HCT116 (cell line): ENCODE data around the gene KLK12.

Source experiments
- EZH2 ChIP-seq: fragments of 200-600 bp; sonication (generic); IDR thresholded peaks from 2 replicates; pipeline ENCODE4 v1.6.1; 2017; ENCODE audit warnings: antibody characterized with exemption, mixed run types
- POLR2A ChIP-seq: IDR thresholded peaks from 2 replicates; pipeline ENCODE4 v1.7.0; 2011; ENCODE audit warnings: borderline replicate concordance; ENCODE audit not compliant: insufficient read depth, insufficient read length; ENCODE audit errors: extremely low read depth
- POLR2AphosphoS5 ChIP-seq: IDR thresholded peaks from 2 replicates; pipeline ENCODE4 v1.6.1; 2011; ENCODE audit warnings: mild to moderate bottlenecking, low read depth, low read length, moderate library complexity
- YY1 ChIP-seq: IDR thresholded peaks from 2 replicates; pipeline ENCODE4 v1.6.1; 2011; ENCODE audit warnings: low read length, low read depth, moderate library complexity, mild to moderate bottlenecking; ENCODE audit not compliant: insufficient replicate concordance; ENCODE audit errors: extremely low read depth
- TF ChIP-seq, protein P1 (sequence below), 3 experiments: fragments of 200-600 bp in 1 of 3; sonication (generic) in 1 of 3; IDR thresholded peaks in 2 of 3; conservative IDR thresholded peaks in 1 of 3; 2 replicates each; pipeline ENCODE4 v1.5.1; 2012 to 2017; ENCODE audit warnings: low read depth in 2 of 3, low read length in 2 of 3, antibody characterized with exemption in 1 of 3, borderline replicate concordance in 1 of 3, control low read depth in 1 of 3, mild to moderate bottlenecking in 1 of 3, mixed read lengths in 1 of 3, mixed run types in 1 of 3, moderate library complexity in 1 of 3; ENCODE audit not compliant: insufficient read depth in 1 of 3
- TF ChIP-seq, protein P2 (sequence below): IDR thresholded peaks from 2 replicates; pipeline ENCODE4 v1.6.1; 2011; ENCODE audit warnings: mild to moderate bottlenecking, low read length, moderate library complexity; ENCODE audit not compliant: insufficient replicate concordance; ENCODE audit errors: extremely low read depth
- TF ChIP-seq, protein P3 (sequence below): IDR thresholded peaks from 2 replicates; pipeline ENCODE4 v1.6.1; 2012

DNA sequence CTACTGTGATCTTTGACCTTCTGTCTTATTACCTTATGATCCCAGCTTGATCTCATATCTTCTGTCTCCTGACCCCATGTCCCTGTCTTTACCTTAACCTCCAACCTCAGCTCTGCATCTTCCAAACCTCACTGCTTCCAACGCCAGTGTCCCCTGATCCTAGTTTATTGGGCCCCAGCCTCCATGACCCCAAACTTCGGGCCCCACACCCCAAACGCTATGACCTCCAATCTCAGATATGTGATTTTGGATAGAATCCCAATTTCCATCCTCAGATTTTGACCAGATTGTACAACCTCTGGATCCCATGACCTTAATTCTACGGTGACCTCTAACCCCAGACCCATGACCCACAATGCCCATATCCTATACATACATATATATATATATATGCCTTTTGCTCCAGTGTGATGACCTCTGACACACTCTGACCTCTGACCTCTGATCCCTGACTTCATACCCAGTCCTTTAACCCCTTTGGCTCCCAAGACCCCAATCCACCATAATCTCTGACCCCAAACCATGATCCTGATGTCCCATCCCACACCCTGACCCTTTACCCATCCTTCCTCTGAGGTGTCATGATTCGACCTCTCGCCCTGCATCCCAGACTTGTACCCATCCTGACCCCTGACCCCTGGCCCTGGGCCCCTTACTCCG is 3.5 kb downstream of the KLK12 start:
- TF ChIP-seq, protein P1, sequence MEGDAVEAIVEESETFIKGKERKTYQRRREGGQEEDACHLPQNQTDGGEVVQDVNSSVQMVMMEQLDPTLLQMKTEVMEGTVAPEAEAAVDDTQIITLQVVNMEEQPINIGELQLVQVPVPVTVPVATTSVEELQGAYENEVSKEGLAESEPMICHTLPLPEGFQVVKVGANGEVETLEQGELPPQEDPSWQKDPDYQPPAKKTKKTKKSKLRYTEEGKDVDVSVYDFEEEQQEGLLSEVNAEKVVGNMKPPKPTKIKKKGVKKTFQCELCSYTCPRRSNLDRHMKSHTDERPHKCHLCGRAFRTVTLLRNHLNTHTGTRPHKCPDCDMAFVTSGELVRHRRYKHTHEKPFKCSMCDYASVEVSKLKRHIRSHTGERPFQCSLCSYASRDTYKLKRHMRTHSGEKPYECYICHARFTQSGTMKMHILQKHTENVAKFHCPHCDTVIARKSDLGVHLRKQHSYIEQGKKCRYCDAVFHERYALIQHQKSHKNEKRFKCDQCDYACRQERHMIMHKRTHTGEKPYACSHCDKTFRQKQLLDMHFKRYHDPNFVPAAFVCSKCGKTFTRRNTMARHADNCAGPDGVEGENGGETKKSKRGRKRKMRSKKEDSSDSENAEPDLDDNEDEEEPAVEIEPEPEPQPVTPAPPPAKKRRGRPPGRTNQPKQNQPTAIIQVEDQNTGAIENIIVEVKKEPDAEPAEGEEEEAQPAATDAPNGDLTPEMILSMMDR (IDR thresholded peaks at IDR 0.05 in 2 of 3, conservative IDR thresholded peaks at IDR 0.05 in 1 of 3; ENCODE audit: borderline replicate concordance in 1 of 3, insufficient read depth in 1 of 3, low read depth in 2 of 3, low read length in 2 of 3), result no peak
- TF ChIP-seq POLR2A (no peak), EZH2 (no peak), YY1 (no peak), POLR2AphosphoS5 (no peak)
- TF ChIP-seq, protein P2, sequence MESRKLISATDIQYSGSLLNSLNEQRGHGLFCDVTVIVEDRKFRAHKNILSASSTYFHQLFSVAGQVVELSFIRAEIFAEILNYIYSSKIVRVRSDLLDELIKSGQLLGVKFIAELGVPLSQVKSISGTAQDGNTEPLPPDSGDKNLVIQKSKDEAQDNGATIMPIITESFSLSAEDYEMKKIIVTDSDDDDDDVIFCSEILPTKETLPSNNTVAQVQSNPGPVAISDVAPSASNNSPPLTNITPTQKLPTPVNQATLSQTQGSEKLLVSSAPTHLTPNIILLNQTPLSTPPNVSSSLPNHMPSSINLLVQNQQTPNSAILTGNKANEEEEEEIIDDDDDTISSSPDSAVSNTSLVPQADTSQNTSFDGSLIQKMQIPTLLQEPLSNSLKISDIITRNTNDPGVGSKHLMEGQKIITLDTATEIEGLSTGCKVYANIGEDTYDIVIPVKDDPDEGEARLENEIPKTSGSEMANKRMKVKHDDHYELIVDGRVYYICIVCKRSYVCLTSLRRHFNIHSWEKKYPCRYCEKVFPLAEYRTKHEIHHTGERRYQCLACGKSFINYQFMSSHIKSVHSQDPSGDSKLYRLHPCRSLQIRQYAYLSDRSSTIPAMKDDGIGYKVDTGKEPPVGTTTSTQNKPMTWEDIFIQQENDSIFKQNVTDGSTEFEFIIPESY, result no peak
- TF ChIP-seq, protein P3, sequence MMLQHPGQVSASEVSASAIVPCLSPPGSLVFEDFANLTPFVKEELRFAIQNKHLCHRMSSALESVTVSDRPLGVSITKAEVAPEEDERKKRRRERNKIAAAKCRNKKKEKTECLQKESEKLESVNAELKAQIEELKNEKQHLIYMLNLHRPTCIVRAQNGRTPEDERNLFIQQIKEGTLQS, result no peak
